ENCODE data around the gene SORL1.

The SORL1 gene

GRCh38 chr11:121512468-121513465, 60.7 kb downstream of the SORL1 start:
- H3K27me3 ChIP-seq (ENCODE audit: control insufficient read depth, insufficient read depth, low read length) = no peaks in the 10 kb centered on the region
- H3K27ac ChIP-seq (ENCODE audit: low read depth, low read length) = no peak overlapping the region
- no peak overlapping the region for H3K9ac ChIP-seq (ENCODE audit: low read depth, low read length)
- no peak overlapping the region for H3K4me3 ChIP-seq (ENCODE audit: low read depth, low read length)
- peaks cover 13% of the 10 kb centered on the region for H3K4me1 ChIP-seq (ENCODE audit: control insufficient read depth, insufficient read depth, low read length)
- peaks cover 69% of the 10 kb centered on the region for H3K36me3 ChIP-seq (ENCODE audit: control insufficient read depth, insufficient read depth, low read length)
- H3K9me3 ChIP-seq (ENCODE audit: control insufficient read depth, insufficient read depth, low read length) = no peaks in the 10 kb centered on the region

GRCh38 chr11:121513807-121514206, 61.7 kb downstream of the SORL1 start:
- Histone ChIP-seq H3K4me1 (ENCODE audit: control insufficient read depth, insufficient read depth, low read length) (peaks cover 3% of the 10 kb centered on the region), H3K36me3 (ENCODE audit: control insufficient read depth, insufficient read depth, low read length) (peaks cover 67% of the 10 kb centered on the region), H3K9me3 (ENCODE audit: control insufficient read depth, insufficient read depth, low read length) (no peaks in the 10 kb centered on the region), H3K4me3 (ENCODE audit: low read depth, low read length) (no peak overlapping the region), H3K9ac (ENCODE audit: low read depth, low read length) (no peak overlapping the region), H3K27me3 (ENCODE audit: control insufficient read depth, insufficient read depth, low read length) (no peaks in the 10 kb centered on the region), H3K27ac (ENCODE audit: low read depth, low read length) (no peak overlapping the region)

- H3K27ac ChIP-seq (ENCODE audit: low read depth, low read length) = no peak overlapping the region
- no peaks in the 10 kb centered on the region for H3K4me1 ChIP-seq (ENCODE audit: control insufficient read depth, insufficient read depth, low read length)
- no peaks in the 10 kb centered on the region for H3K27me3 ChIP-seq (ENCODE audit: control insufficient read depth, insufficient read depth, low read length)
- H3K9ac ChIP-seq (ENCODE audit: low read depth, low read length) = no peak overlapping the region
- peaks cover 67% of the 10 kb centered on the region for H3K36me3 ChIP-seq (ENCODE audit: control insufficient read depth, insufficient read depth, low read length)
- no peaks in the 10 kb centered on the region for H3K9me3 ChIP-seq (ENCODE audit: control insufficient read depth, insufficient read depth, low read length)
- H3K4me3 ChIP-seq (ENCODE audit: low read depth, low read length) = no peak overlapping the region
Observed at GRCh38 chr11:121514432-121515334, 62.6 kb downstream of the SORL1 start.

GRCh38 chr11:121515335-121515671, 63.2 kb downstream of the SORL1 start:
- peaks cover 65% of the 10 kb centered on the region for H3K36me3 ChIP-seq (ENCODE audit: control insufficient read depth, insufficient read depth, low read length)
- H3K4me1 ChIP-seq (ENCODE audit: control insufficient read depth, insufficient read depth, low read length) = no peaks in the 10 kb centered on the region
- no peak overlapping the region for H3K4me3 ChIP-seq (ENCODE audit: low read depth, low read length)
- H3K27ac ChIP-seq (ENCODE audit: low read depth, low read length) = no peak overlapping the region
- no peaks in the 10 kb centered on the region for H3K9me3 ChIP-seq (ENCODE audit: control insufficient read depth, insufficient read depth, low read length)
- H3K27me3 ChIP-seq (ENCODE audit: control insufficient read depth, insufficient read depth, low read length) = no peaks in the 10 kb centered on the region
- H3K9ac ChIP-seq (ENCODE audit: low read depth, low read length) = no peak overlapping the region

GRCh38 chr11:121517996-121518395, 65.9 kb downstream of the SORL1 start:
- no peaks in the 10 kb centered on the region for H3K27me3 ChIP-seq (ENCODE audit: control insufficient read depth, insufficient read depth, low read length)
- no peaks in the 10 kb centered on the region for H3K9me3 ChIP-seq (ENCODE audit: control insufficient read depth, insufficient read depth, low read length)
- H3K9ac ChIP-seq (ENCODE audit: low read depth, low read length) = no peak overlapping the region
- no peak overlapping the region for H3K27ac ChIP-seq (ENCODE audit: low read depth, low read length)
- H3K4me3 ChIP-seq (ENCODE audit: low read depth, low read length) = no peak overlapping the region
- no peaks in the 10 kb centered on the region for H3K4me1 ChIP-seq (ENCODE audit: control insufficient read depth, insufficient read depth, low read length)
- H3K36me3 ChIP-seq (ENCODE audit: control insufficient read depth, insufficient read depth, low read length) = peaks cover 75% of the 10 kb centered on the region

- H3K4me3 ChIP-seq (ENCODE audit: low read depth, low read length) = no peak overlapping the region
- no peaks in the 10 kb centered on the region for H3K27me3 ChIP-seq (ENCODE audit: control insufficient read depth, insufficient read depth, low read length)
- peaks cover 73% of the 10 kb centered on the region for H3K36me3 ChIP-seq (ENCODE audit: control insufficient read depth, insufficient read depth, low read length)
- H3K9ac ChIP-seq (ENCODE audit: low read depth, low read length) = no peak overlapping the region
- H3K4me1 ChIP-seq (ENCODE audit: control insufficient read depth, insufficient read depth, low read length) = no peaks in the 10 kb centered on the region
- no peaks in the 10 kb centered on the region for H3K9me3 ChIP-seq (ENCODE audit: control insufficient read depth, insufficient read depth, low read length)
- H3K27ac ChIP-seq (ENCODE audit: low read depth, low read length) = no peak overlapping the region
Observed at GRCh38 chr11:121520243-121521144, 68.4 kb downstream of the SORL1 start.

- Histone ChIP-seq H3K9me3 (ENCODE audit: control insufficient read depth, insufficient read depth, low read length) (no peaks in the 10 kb centered on the region), H3K4me1 (ENCODE audit: control insufficient read depth, insufficient read depth, low read length) (no peaks in the 10 kb centered on the region), H3K36me3 (ENCODE audit: control insufficient read depth, insufficient read depth, low read length) (peaks cover 65% of the 10 kb centered on the region), H3K9ac (ENCODE audit: low read depth, low read length) (no peak overlapping the region), H3K4me3 (ENCODE audit: low read depth, low read length) (no peak overlapping the region), H3K27me3 (ENCODE audit: control insufficient read depth, insufficient read depth, low read length) (no peaks in the 10 kb centered on the region), H3K27ac (ENCODE audit: low read depth, low read length) (no peak overlapping the region)
Observed at GRCh38 chr11:121521145-121522042, 69.3 kb downstream of the SORL1 start.

- Histone ChIP-seq H3K36me3 (ENCODE audit: control insufficient read depth, insufficient read depth, low read length) (peaks cover 58% of the 10 kb centered on the region), H3K4me1 (ENCODE audit: control insufficient read depth, insufficient read depth, low read length) (no peaks in the 10 kb centered on the region), H3K27ac (ENCODE audit: low read depth, low read length) (no peak overlapping the region), H3K9me3 (ENCODE audit: control insufficient read depth, insufficient read depth, low read length) (no peaks in the 10 kb centered on the region), H3K9ac (ENCODE audit: low read depth, low read length) (no peak overlapping the region), H3K27me3 (ENCODE audit: control insufficient read depth, insufficient read depth, low read length) (no peaks in the 10 kb centered on the region), H3K4me3 (ENCODE audit: low read depth, low read length) (no peak overlapping the region)
Observed at GRCh38 chr11:121522043-121522941, 70.2 kb downstream of the SORL1 start.

GRCh38 chr11:121523581-121524232, 71.6 kb downstream of the SORL1 start:
- Histone ChIP-seq H3K4me1 (ENCODE audit: control insufficient read depth, insufficient read depth, low read length) (no peaks in the 10 kb centered on the region), H3K36me3 (ENCODE audit: control insufficient read depth, insufficient read depth, low read length) (peaks cover 54% of the 10 kb centered on the region), H3K27me3 (ENCODE audit: control insufficient read depth, insufficient read depth, low read length) (no peaks in the 10 kb centered on the region), H3K9ac (ENCODE audit: low read depth, low read length) (no peak overlapping the region), H3K4me3 (ENCODE audit: low read depth, low read length) (no peak overlapping the region), H3K9me3 (ENCODE audit: control insufficient read depth, insufficient read depth, low read length) (no peaks in the 10 kb centered on the region), H3K27ac (ENCODE audit: low read depth, low read length) (no peak overlapping the region)

Measured in HUES48 (cell line).